ENCODE data around the gene APBB2.

APBB2 gene

GRCh38 chr4:41119867-41120295 is 94.5 kb downstream of the APBB2 start:
- H3K4me3 ChIP-seq (replicated peaks; ENCODE audit: low read depth, low read length) = no peak overlapping the region
- no peak for DNase-seq (ENCODE audit: extremely low read depth, low read depth)
- no peak for TF ChIP-seq CTCF (IDR thresholded peaks at IDR 0.05; ENCODE audit: low read depth, low read length, missing control alignments)

- no peak for DNase-seq (ENCODE audit: extremely low read depth, low read depth)
These were observed 102.6 kb downstream of the APBB2 start for GRCh38 chr4:41111791-41112190.

GRCh38 chr4:41110050-41110449 is 104.3 kb downstream of the APBB2 start:
- no peak for TF ChIP-seq CTCF (IDR thresholded peaks at IDR 0.05; ENCODE audit: low read depth, low read length, missing control alignments)
- H3K4me3 ChIP-seq (replicated peaks; ENCODE audit: low read depth, low read length) = no peak overlapping the region
- no peak for DNase-seq (ENCODE audit: extremely low read depth, low read depth)

More at GRCh38 chr4:41111791-41112190, 102.6 kb downstream of the APBB2 start:
- no peak for TF ChIP-seq CTCF (IDR thresholded peaks at IDR 0.05; ENCODE audit: low read depth, low read length, missing control alignments)
- no peak overlapping the region for H3K4me3 ChIP-seq (replicated peaks; ENCODE audit: low read depth, low read length)

GRCh38 chr4:41108481-41108880 is 105.9 kb downstream of the APBB2 start:
- TF ChIP-seq CTCF (IDR thresholded peaks at IDR 0.05; ENCODE audit: low read depth, low read length, missing control alignments) = no peak
- H3K4me3 ChIP-seq (replicated peaks; ENCODE audit: low read depth, low read length) = no peak overlapping the region
- DNase-seq (ENCODE audit: extremely low read depth, low read depth) = no peak

- TF ChIP-seq CTCF (IDR thresholded peaks at IDR 0.05; ENCODE audit: low read depth, low read length, missing control alignments) = no peak
- no peak overlapping the region for H3K4me3 ChIP-seq (replicated peaks; ENCODE audit: low read depth, low read length)
- no peak for DNase-seq (ENCODE audit: extremely low read depth, low read depth)
These were observed 107.5 kb downstream of the APBB2 start for GRCh38 chr4:41106694-41107419.

- no peak overlapping the region for H3K4me3 ChIP-seq (replicated peaks; ENCODE audit: low read depth, low read length)
- TF ChIP-seq CTCF (IDR thresholded peaks at IDR 0.05; ENCODE audit: low read depth, low read length, missing control alignments) = no peak
- no peak for DNase-seq (ENCODE audit: extremely low read depth, low read depth)
These were observed 108.3 kb downstream of the APBB2 start for GRCh38 chr4:41106081-41106480.

GRCh38 chr4:41104155-41104554 is 110.2 kb downstream of the APBB2 start:
- TF ChIP-seq CTCF (IDR thresholded peaks at IDR 0.05; ENCODE audit: low read depth, low read length, missing control alignments) = no peak
- no peak overlapping the region for H3K4me3 ChIP-seq (replicated peaks; ENCODE audit: low read depth, low read length)
- DNase-seq (ENCODE audit: extremely low read depth, low read depth) = no peak
